ENCODE measurements around the gene SP8.
"Not testable (repeated sequence)": the region's sequence is repeated elsewhere in the genome, so short reads cannot be mapped to it uniquely, and the experiment has no call there.

The SP8 gene

GRCh38 chr7:20786779-20787659, at the start of gene SP8:
Gene SP8, minus strand, starts transcription at chr7:20786886. Its CDS starts 88 bp downstream, at chr7:20786798.
- in situ Hi-C loops (cut with HindIII; ENCODE audit: low sequenced_read_pairs), result no loop called here

- in situ Hi-C loops (cut with HindIII; ENCODE audit: low sequenced_read_pairs), result loop anchor here (10.0 kb wide), 1 partner anchor 718 kb away; no protein-coding TSS in a partner anchor
Observed at GRCh38 chr7:20836424-20836823, 49.7 kb upstream of the SP8 start.

DNA sequence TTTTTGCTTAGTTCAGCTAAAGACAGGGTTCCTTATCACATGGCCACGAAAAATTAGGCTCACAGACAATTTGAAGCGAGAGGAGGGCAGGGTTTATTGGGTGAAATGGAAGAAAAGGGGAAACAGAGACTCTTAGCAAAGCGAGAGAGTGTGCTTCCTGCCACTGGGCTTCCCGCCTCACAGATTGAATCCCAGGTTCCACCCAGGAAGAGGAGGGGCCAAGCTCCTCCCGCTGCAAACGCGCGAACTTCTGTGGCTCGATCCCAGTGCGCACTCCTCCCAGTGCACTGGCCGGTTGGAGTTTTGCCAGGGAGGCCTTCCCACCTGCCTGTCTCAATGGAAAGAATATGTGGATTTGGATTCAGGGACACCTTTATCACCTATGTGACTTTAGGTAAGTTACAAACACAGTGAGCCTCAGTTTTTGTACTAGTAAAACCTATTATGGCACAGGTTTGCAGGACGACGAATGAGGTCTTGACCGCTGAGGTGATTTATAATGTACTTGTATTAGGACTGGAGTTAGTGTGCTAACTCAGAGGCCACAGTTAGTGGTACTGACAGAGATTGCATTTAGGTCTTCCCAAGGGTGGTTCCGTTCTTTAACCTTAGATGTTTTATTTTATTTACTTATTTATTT, 48.5 kb upstream of the SP8 start:
- in situ Hi-C loops (cut with HindIII; ENCODE audit: low sequenced_read_pairs), result loop anchor here (10.0 kb wide), 1 partner anchor 720 kb away; no protein-coding TSS in a partner anchor

DNA sequence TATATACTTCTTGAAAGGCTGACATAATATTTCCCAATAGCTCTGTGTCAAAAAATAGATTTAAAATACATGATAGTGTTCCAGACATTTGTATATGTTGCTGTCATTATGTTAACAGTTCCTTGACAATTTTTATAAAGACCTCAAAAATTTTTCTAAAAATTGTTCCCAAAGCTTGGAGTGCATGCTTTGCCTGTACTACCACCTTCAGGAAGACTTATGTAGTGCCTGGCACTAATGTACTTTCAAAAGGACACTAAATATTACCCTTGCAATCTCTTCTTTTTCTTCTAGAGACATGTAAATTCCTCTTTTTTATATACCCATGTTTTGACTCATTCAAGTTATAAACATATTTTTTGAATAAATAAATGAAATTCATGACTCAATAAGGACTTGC, 48.0 kb upstream of the SP8 start:
- in situ Hi-C loops (cut with HindIII; ENCODE audit: low sequenced_read_pairs), result loop anchor here (10.0 kb wide), 1 partner anchor 720 kb away; no protein-coding TSS in a partner anchor

DNA sequence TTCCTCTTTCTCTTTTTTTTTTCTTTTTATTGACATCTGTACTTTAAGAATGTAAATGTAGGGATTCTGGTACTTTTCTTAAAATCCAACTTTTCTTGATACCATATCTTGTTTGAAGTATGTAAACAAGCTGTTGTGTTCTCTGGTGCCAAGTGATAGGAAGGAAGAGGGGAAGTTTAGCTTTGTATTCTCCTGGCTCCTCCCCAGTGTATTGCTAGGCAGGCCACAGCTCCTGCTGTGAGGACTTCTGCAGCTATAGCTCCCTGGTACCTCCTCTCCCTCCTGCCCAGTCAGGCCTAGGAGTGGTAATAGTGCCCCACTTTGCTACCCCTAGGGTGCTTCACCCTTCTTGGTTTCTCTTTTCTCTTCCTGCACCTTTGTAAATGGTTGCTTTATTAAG, 45.3 kb upstream of the SP8 start:
- in situ Hi-C loops (cut with HindIII; ENCODE audit: low sequenced_read_pairs), result loop anchor here (10.0 kb wide), 1 partner anchor 723 kb away; no protein-coding TSS in a partner anchor

GRCh38 chr7:20831451-20831850, 44.8 kb upstream of the SP8 start:
- in situ Hi-C loops (cut with HindIII; ENCODE audit: low sequenced_read_pairs), result loop anchor here (10.0 kb wide), 1 partner anchor 723 kb away; no protein-coding TSS in a partner anchor

DNA sequence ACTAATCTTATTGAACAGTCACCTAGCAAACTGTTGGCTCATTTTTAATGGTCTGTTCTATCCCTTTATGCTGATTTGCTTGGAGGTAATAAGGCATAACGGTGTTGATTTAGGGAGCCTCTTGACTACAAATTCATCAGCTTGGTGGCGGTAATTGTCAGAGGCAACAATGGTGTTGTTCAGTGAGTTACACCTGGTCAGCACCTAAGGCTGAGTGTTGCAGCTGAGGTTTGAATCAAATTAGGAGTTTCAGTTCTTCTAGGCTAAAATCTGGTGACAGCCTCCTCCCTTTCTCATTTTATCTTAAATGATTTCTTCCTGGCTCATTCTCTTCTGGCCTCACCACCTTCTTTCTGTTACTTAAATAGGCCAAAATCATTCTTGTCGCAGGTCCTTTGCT, 42.3 kb upstream of the SP8 start:
- in situ Hi-C loops (cut with HindIII; ENCODE audit: low sequenced_read_pairs), result no loop called here

- in situ Hi-C loops (cut with HindIII; ENCODE audit: low sequenced_read_pairs), result no loop called here
Observed at GRCh38 chr7:20827172-20827571, 40.5 kb upstream of the SP8 start.

- in situ Hi-C loops (cut with HindIII; ENCODE audit: low sequenced_read_pairs), result no loop called here
Observed at GRCh38 chr7:20826243-20826642, 39.6 kb upstream of the SP8 start.

DNA sequence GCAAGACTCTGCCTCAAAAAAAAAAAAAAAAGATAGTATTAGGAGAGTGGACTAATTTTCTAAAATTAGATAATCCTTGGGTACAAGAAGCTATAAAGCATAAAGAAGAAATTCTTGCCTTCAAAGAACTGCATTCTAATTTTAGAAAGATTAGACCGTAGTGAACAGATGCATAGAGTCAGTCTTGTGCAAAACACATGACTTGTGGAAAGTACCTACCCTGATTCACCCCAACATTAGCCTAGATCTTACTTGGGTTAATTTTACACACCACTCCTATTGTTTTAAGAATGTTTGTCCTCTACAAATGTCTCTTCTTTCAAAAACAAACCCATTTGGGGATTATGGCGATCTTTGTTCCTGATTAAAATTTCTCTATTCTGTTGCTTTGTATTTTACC, 38.9 kb upstream of the SP8 start:
- in situ Hi-C loops (cut with HindIII; ENCODE audit: low sequenced_read_pairs), result no loop called here

DNA sequence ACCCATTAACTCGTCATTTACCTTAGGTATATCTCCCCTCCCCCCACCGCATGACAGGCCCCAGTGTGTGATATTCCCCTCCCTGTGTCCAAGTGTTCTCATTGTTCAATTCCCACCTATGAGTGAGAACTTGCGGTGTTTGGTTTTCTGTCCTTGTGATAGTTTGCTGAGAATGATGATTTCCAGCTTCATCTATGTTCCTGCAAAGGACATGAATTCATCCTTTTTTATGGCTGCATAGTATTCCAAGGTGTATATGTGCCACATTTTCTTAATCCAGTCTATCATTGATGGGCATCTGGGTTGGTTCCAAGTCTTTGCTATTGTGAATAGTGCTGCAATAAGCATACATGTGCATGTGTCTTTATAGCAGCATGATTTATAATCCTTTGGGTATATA, 34.7 kb upstream of the SP8 start:
- in situ Hi-C loops (cut with HindIII; ENCODE audit: low sequenced_read_pairs), result not testable (repeated sequence)

- in situ Hi-C loops (cut with HindIII; ENCODE audit: low sequenced_read_pairs), result no loop called here
Observed at GRCh38 chr7:20816372-20816959, 29.8 kb upstream of the SP8 start.

DNA sequence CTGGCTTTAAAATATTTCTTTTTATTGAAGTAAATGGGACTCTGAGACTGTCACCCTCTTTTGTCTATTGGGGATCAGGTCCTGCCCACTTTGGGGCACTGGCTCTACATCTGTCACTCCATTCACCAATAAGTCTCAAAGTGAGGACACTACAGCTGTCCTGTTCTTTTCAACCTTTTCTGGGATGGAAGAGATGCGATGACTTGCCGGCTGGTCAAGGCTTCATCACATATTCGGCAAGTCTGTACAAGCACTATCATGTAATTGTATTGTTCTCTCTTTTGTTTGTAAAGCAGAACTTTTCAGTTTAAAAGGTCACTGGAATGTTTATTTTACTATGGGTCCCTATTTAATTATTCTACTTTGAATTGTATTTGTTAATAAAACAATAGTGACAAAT, 17.7 kb upstream of the SP8 start:
- in situ Hi-C loops (cut with HindIII; ENCODE audit: low sequenced_read_pairs), result no loop called here

- in situ Hi-C loops (cut with HindIII; ENCODE audit: low sequenced_read_pairs), result no loop called here
Observed at GRCh38 chr7:20799566-20800366, 13.1 kb upstream of the SP8 start.

DNA sequence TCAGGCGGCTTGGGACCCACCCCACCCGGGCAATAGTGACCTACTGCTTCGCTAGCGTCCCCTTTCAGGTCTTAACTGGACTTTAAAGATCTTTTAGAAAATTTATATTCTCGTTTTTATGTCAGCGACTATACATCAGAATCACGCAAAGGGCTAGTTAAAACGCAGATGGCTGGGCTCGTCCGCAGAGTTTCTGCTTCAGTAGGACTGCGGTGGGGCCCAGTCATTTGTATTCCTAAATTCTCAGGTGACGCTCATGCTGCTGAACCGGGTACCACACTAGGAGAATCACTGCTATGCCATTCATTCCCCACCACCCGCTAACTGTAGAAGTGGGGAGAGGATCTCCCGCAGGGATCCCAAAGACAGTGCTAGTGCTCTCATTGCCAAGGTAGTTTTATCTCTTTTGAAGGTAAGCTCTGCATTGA, 12.0 kb upstream of the SP8 start:
- in situ Hi-C loops (cut with HindIII; ENCODE audit: low sequenced_read_pairs), result no loop called here

- in situ Hi-C loops (cut with HindIII; ENCODE audit: low sequenced_read_pairs), result no loop called here
Observed at GRCh38 chr7:20798081-20798693, 11.5 kb upstream of the SP8 start.

GRCh38 chr7:20797462-20798080, 10.9 kb upstream of the SP8 start:
- in situ Hi-C loops (cut with HindIII; ENCODE audit: low sequenced_read_pairs), result no loop called here

- in situ Hi-C loops (cut with HindIII; ENCODE audit: low sequenced_read_pairs), result no loop called here
Observed at GRCh38 chr7:20797042-20797461, 10.4 kb upstream of the SP8 start.

DNA sequence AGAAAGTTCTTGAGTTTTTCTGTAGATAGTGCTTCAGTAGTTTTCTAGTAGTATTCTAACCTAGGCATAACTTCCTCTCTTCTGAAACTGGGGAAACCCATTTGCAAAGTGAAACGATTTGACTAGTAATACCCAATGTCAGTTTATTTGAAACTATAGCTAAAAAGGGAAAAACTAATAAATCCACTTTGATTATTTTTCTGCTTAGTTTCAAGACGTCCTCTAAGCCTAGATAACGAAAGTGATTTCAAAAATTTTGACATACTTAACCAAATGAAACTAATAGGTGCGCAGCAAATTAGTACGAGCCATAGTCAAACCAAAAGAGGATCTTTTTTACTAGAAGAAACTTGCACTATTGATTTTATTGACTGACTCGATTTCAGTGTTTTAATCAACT, 9.8 kb upstream of the SP8 start:
- in situ Hi-C loops (cut with HindIII; ENCODE audit: low sequenced_read_pairs), result no loop called here

DNA sequence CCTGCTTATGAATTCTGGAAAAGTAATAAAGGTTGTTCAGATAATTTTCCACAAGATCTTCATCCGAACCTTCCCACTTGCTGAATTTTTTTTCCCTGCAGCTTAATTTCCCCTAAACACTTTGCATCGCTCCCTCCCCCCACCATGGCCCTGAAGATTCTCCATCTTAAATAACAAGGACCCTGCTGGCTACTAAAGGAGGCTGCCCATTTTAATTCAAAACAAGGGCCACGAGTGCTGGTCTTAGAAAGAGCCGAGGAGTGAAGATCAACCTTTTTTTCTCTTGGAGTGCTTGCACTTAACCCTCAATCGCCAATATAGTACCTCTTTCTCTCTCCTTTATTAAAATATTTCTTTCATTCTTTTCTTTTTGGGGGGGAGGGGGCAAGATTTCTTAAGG, 9.2 kb upstream of the SP8 start:
- in situ Hi-C loops (cut with HindIII; ENCODE audit: low sequenced_read_pairs), result no loop called here

All from endothelial cell of hepatic sinusoid (primary cell).